Ishikawa (cell line): ENCODE data around the gene AVP.

Experiments
- CEBPB ChIP-seq: IDR thresholded peaks from 2 replicates; pipeline ENCODE4 v1.6.1; 2012
- EGR1 ChIP-seq: IDR thresholded peaks from 2 replicates; pipeline ENCODE4 v1.6.1; 2012
- NFIC ChIP-seq: IDR thresholded peaks from 2 replicates; pipeline ENCODE4 v1.6.1; 2012
- REST ChIP-seq: IDR thresholded peaks from 2 replicates; pipeline ENCODE4 v1.6.1; 2012; ENCODE audit warnings: low read depth, mild to moderate bottlenecking
- TAF1 ChIP-seq: IDR thresholded peaks from 2 replicates; pipeline ENCODE4 v1.6.1; 2012; ENCODE audit warnings: low read depth, mild to moderate bottlenecking
- TCF12 ChIP-seq: IDR thresholded peaks from 2 replicates; pipeline ENCODE4 v1.6.1; 2012; ENCODE audit warnings: low read depth
- YY1 ChIP-seq: IDR thresholded peaks from 2 replicates; pipeline ENCODE4 v1.6.1; 2012; ENCODE audit warnings: low read depth
- ZBTB7A ChIP-seq: IDR thresholded peaks from 2 replicates; pipeline ENCODE4 v1.6.1; 2012; ENCODE audit warnings: low read depth
- TF ChIP-seq, protein P1 (sequence below): IDR thresholded peaks from 2 replicates; pipeline ENCODE4 v1.6.1; 2012

- TF ChIP-seq, protein P1, sequence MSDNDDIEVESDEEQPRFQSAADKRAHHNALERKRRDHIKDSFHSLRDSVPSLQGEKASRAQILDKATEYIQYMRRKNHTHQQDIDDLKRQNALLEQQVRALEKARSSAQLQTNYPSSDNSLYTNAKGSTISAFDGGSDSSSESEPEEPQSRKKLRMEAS: no peak
- TF ChIP-seq ZBTB7A (no peak), CEBPB (no peak), TCF12 (no peak), YY1 (no peak), EGR1 (no peak), NFIC (no peak), REST (no peak), TAF1 (no peak)
These were observed 3.5 kb upstream of the AVP start for GRCh38 chr20:3088031-3088430.
